ENCODE results near the gene GPR132. TPM values are rescaled to one million over a fixed set of nuclear protein-coding genes. Genes with fewer than 3 reads are reported as not detected.

The GPR132 gene
- total and polyA plus RNA-seq, 2 of the 8 experiments (the other 6 are each of a cell fraction or from before 2014, with no cell fraction given): 0.11 TPM; not detected in 1

DNA sequence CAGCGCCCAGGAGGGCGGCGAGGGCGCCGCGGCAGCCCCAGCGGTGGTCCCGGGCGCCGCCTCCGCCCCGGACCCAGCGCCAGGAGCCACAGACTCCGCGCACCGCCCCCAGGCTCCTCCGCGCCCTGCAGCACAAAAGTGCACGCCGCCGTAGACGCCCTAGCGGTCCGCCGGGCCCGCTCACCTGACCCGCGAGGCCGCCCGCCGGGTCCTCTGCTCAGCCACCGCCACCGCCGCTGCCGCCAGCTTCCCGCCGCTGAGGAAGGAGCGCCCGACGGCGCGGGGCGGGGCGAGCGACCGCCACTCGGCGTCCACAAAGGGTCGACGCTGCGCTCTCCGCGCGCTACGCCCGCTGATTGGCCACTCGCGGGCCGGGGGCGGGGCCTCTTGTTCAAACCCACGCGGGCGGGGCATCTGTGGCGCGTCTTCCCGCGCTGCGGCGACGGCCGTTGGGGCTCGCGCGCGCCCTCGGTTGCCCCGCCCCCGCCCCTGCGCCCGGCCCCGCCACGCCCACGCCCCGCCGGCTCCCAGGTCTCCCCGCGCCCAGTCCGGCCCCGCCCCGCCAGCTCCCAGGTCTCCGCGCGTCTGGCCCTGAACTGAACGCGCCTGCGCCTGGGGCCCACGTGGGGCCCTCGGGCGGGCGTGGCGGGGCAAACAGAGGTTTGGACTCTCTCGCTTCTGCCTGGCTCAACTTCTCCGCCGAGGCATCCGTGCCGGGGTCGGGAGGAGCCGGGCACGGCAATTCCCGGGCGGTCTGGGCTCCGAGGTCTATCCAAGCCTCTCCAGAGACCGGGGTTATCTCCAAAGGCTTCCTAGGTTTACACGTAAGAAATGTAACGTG, 44.2 kb downstream of the GPR132 start, which contains the start of gene CDCA4:
TSS of gene CDCA4 (minus strand) at position 269 of the 841 bp plus-strand sequence. CDS start 9,154 bp downstream, outside the sequence.
- ChIA-PET POLR2A (ENCODE audit: partially characterized antibody) (interaction anchor here (0.6 to 1.8 kb wide), 9 partner anchors 13 to 40 kb away, joined by 3 to 7 read pairs (median 4); no protein-coding TSS in a partner anchor), CTCF (ENCODE audit: partially characterized antibody) (interaction anchor here (0.6 to 1.8 kb wide), 7 partner anchors 21 to 198 kb away, joined by 3 to 8 read pairs (median 3); partner anchors contain the start of gene JAG2)
- FAIRE-seq (no peak), DNase-seq (ENCODE audit: low read depth in 1 of 2, low spot score in 2 of 2) (peak; percentile 74 to 97)
- H2BK12ac ChIP-seq (ENCODE audit: low read depth, low read length): no peak within 1 kb of the TSS
- peaks cover 23 to 26% of the 10 kb centered on the region in 2 experiments for H4K20me1 ChIP-seq (replicated peaks in 1 of 2; ENCODE audit: control insufficient read depth in 1 of 2, insufficient read depth in 2 of 2, low read length in 2 of 2)
- no peaks in the 10 kb centered on the region for H3K27me3 ChIP-seq (replicated peaks in 1 of 4; ENCODE audit: control insufficient read depth in 3 of 4, extremely low read depth in 1 of 4, insufficient read depth in 3 of 4, low read length in 3 of 4)
- 0% methylated on average over 27 of the region's 115 CpGs; no CpG with 5 or more reads in 1 of the 2 experiments for WGBS, 2 experiments (ENCODE audit: extremely low coverage in 1 of 2, insufficient coverage in 1 of 2, insufficient read length in 1 of 2, insufficient replicate concordance in 2 of 2, low coverage in 1 of 2, low lambda C conversion rate in 2 of 2, missing lambda C conversion rate in 1 of 2)
- no peak within 1 kb of the TSS; the same call in 1 of the 2 replicates for H2AK5ac ChIP-seq (ENCODE audit: low read depth, low read length)
- peak within 1 kb of the TSS; percentile 20 for H3K56ac ChIP-seq (replicated peaks; ENCODE audit: insufficient read length, low read depth, low read length)
- H3K4me2 ChIP-seq (ENCODE audit: insufficient read depth in 1 of 2, low read depth in 2 of 2, low read length in 2 of 2): peak within 1 kb of the TSS; percentile 89 to 94
- H4K8ac ChIP-seq (ENCODE audit: extremely low read depth, insufficient read depth, low read length): peak within 1 kb of the TSS; percentile 92
- H3K4me3 ChIP-seq (ENCODE audit: extremely low read depth in 1 of 4, insufficient read depth in 2 of 4, low read depth in 3 of 4, low read length in 4 of 4): peak within 1 kb of the TSS; percentile 78 to 98 (median 86)
- H3K36me3 ChIP-seq (ENCODE audit: control insufficient read depth in 2 of 4, insufficient read depth in 4 of 4, low read length in 3 of 4): peaks cover 0 to 12% (median 0%) of the 10 kb centered on the region in 4 experiments; a peak in 1 of 8 replicates
- peaks cover 41 to 44% of the 10 kb centered on the region in 2 experiments for H3K79me2 ChIP-seq (ENCODE audit: control insufficient read depth in 1 of 2, insufficient read depth in 2 of 2, low read length in 2 of 2)
- peak within 1 kb of the TSS; percentile 84 for H2AFZ ChIP-seq (ENCODE audit: low read length)
- H2BK15ac ChIP-seq (ENCODE audit: low read length): 0 out of 2 replicates have a peak within 1 kb of the TSS, but pooled peaks have one; percentile 29
- H4K5ac ChIP-seq (ENCODE audit: insufficient read length, low read depth, low read length): peak within 1 kb of the TSS; percentile 77
- H3K18ac ChIP-seq (ENCODE audit: extremely low read depth, low read length): peak within 1 kb of the TSS; percentile 71
- H2BK120ac ChIP-seq (replicated peaks; ENCODE audit: low read depth, low read length): no peak within 1 kb of the TSS
- H3K4me1 ChIP-seq (replicated peaks in 1 of 4; ENCODE audit: control insufficient read depth in 3 of 4, insufficient read depth in 4 of 4, low read length in 3 of 4): peaks cover 0 to 8% (median 7%) of the 10 kb centered on the region in 4 experiments; a peak in 5 of 7 replicates
- peak within 1 kb of the TSS; percentile 75 to 95 (median 81) for H3K9ac ChIP-seq (replicated peaks in 1 of 4; ENCODE audit: extremely low read depth in 1 of 4, low read depth in 3 of 4, low read length in 3 of 4)
- no peak within 1 kb of the TSS for H3K14ac ChIP-seq (ENCODE audit: insufficient read length)
- no peak within 1 kb of the TSS for H4K91ac ChIP-seq (replicated peaks; ENCODE audit: insufficient read length, low read length)
- no peaks in the 10 kb centered on the region for H3K9me3 ChIP-seq (ENCODE audit: insufficient read depth in 2 of 2, low read depth in 1 of 2, low read length in 1 of 2)
- peak within 1 kb of the TSS; percentile 79 for H3K4ac ChIP-seq (replicated peaks; ENCODE audit: insufficient read length, low read depth, low read length)
- H2BK20ac ChIP-seq (ENCODE audit: low read length): no peak within 1 kb of the TSS
- peaks cover 18% of the 10 kb centered on the region for H3K23me2 ChIP-seq (ENCODE audit: low read depth, low read length)
- H3K79me1 ChIP-seq (ENCODE audit: low read depth, low read length): peaks cover 12% of the 10 kb centered on the region
- peak within 1 kb of the TSS; percentile 82; the same call in 1 of the 2 replicates for H3K27ac ChIP-seq (ENCODE audit: low read depth, low read length)
- H2BK5ac ChIP-seq (ENCODE audit: low read depth, low read length): peak within 1 kb of the TSS; percentile 41; the same call in 1 of the 2 replicates
- no peak within 1 kb of the TSS for H3K23ac ChIP-seq (ENCODE audit: insufficient read length)
- peak; percentile 79; the same call in 1 of the 2 replicates for TF ChIP-seq BACH1 (IDR thresholded peaks at IDR 0.05; ENCODE audit: low read length)
- TF ChIP-seq E2F6 (IDR thresholded peaks at IDR 0.05): peak; percentile 68
- TF ChIP-seq TAF7 (optimal IDR thresholded peaks at IDR 0.05; ENCODE audit: borderline replicate concordance, low read depth, low read length): peak; percentile 35
- no peak for TF ChIP-seq SIN3A (conservative IDR thresholded peaks at IDR 0.05 in 1 of 2, IDR thresholded peaks at IDR 0.05 in 1 of 2; ENCODE audit: low read depth in 1 of 2, low read length in 2 of 2)
- peak; percentile 48; the same call in 1 of the 2 replicates for TF ChIP-seq NRF1 (IDR thresholded peaks at IDR 0.05; ENCODE audit: low read depth, low read length)
- peak; percentile 48; the same call in 1 of the 2 replicates for TF ChIP-seq POLR2AphosphoS5 (IDR thresholded peaks at IDR 0.05; ENCODE audit: low read depth, low read length)
- peak; percentile 68 for TF ChIP-seq TAF1 (IDR thresholded peaks at IDR 0.05; ENCODE audit: low read depth, low read length)
- peak; percentile 68 for TF ChIP-seq MAX (IDR thresholded peaks at IDR 0.05)
- peak in 1 of 2 experiments; percentile 7; a peak in 1 of 4 replicates for TF ChIP-seq HDAC2 (IDR thresholded peaks at IDR 0.05; ENCODE audit: borderline replicate concordance in 1 of 2, low read depth in 2 of 2, low read length in 2 of 2)

Measured in H1 (cell line).